Measurements from ENCODE around the gene MRGPRE.

Gene MRGPRE

DNA sequence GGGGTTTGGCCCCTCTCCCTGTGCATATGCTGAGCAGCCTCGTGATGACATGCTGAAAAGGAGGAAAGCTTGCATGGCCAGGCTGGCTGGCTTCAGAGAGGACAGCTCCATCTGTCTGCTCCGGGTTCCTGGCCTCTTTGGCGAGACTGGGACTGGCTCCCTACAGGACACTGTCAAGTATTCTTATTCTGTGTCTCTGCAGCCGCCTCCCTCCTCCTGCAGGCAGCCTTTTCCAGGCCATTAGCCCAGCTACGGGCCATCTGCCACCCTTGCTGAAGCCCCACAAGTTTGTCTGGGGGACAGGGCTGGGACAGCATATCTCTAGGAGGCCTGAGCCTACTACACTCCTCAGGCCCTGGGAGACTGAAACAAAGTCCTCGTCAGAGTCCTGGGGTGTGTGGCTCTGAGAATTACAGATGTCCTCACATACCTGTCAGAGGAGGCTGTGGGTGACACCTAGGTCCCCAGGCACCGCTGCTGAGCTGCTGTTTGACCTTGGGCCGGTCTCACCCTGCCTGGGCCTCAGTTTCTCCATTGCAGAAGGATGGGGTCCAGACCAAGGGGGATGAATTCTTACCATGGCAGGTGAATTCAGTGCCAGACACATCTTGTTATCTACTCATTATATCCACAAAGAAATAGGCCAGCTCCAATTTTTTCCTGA lies 24.6 kb downstream of the MRGPRE start:
- H3K4me1 ChIP-seq (ENCODE audit: insufficient read depth, low read length), result no peaks in the 10 kb centered on the region
- no peak overlapping the region for H3K9ac ChIP-seq (ENCODE audit: low read depth, low read length)
- no peaks in the 10 kb centered on the region; the same call in 1 of the 2 replicates for H3K9me3 ChIP-seq (ENCODE audit: control insufficient read depth, insufficient read depth, low read length)
- no peaks in the 10 kb centered on the region for H3K36me3 ChIP-seq (ENCODE audit: insufficient read depth, low read length)

DNA sequence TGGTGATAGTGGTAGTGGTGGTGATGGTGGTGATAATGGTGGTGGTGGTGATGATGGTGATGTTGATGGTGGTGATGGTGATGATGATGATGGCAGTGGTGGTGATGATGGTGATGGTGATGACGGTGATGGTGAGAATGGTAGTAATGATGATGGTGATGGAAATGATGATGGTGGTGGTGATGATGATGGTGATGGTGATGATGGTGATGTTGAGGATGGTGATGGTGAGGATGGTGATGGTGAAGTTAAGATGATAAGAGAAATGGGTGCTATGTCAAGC lies 25.4 kb downstream of the MRGPRE start:
- no peak overlapping the region for H3K9ac ChIP-seq (ENCODE audit: low read depth, low read length)
- H3K4me1 ChIP-seq (ENCODE audit: insufficient read depth, low read length), result no peaks in the 10 kb centered on the region
- H3K36me3 ChIP-seq (ENCODE audit: insufficient read depth, low read length), result no peaks in the 10 kb centered on the region
- no peaks in the 10 kb centered on the region; the same call in 1 of the 2 replicates for H3K9me3 ChIP-seq (ENCODE audit: control insufficient read depth, insufficient read depth, low read length)

- no peaks in the 10 kb centered on the region; the same call in 1 of the 2 replicates for H3K9me3 ChIP-seq (ENCODE audit: control insufficient read depth, insufficient read depth, low read length)
- no peaks in the 10 kb centered on the region for H3K4me1 ChIP-seq (ENCODE audit: insufficient read depth, low read length)
- H3K9ac ChIP-seq (ENCODE audit: low read depth, low read length), result no peak overlapping the region
- no peaks in the 10 kb centered on the region for H3K36me3 ChIP-seq (ENCODE audit: insufficient read depth, low read length)
Measured at GRCh38 chr11:3206156-3206921, 25.9 kb downstream of the MRGPRE start.

- no peaks in the 10 kb centered on the region for H3K4me1 ChIP-seq (ENCODE audit: insufficient read depth, low read length)
- H3K9ac ChIP-seq (ENCODE audit: low read depth, low read length), result no peak overlapping the region
- no peaks in the 10 kb centered on the region for H3K36me3 ChIP-seq (ENCODE audit: insufficient read depth, low read length)
- no peaks in the 10 kb centered on the region for H3K9me3 ChIP-seq (ENCODE audit: control insufficient read depth, insufficient read depth, low read length)
Measured at GRCh38 chr11:3205261-3206155, 26.7 kb downstream of the MRGPRE start.

- no peaks in the 10 kb centered on the region for H3K4me1 ChIP-seq (ENCODE audit: insufficient read depth, low read length)
- H3K9ac ChIP-seq (ENCODE audit: low read depth, low read length), result no peak overlapping the region
- H3K36me3 ChIP-seq (ENCODE audit: insufficient read depth, low read length), result no peaks in the 10 kb centered on the region
- no peaks in the 10 kb centered on the region for H3K9me3 ChIP-seq (ENCODE audit: control insufficient read depth, insufficient read depth, low read length)
Measured at GRCh38 chr11:3204141-3205015, 27.8 kb downstream of the MRGPRE start.

- Histone ChIP-seq H3K4me1 (ENCODE audit: insufficient read depth, low read length) (no peaks in the 10 kb centered on the region), H3K36me3 (ENCODE audit: insufficient read depth, low read length) (no peaks in the 10 kb centered on the region), H3K9me3 (ENCODE audit: control insufficient read depth, insufficient read depth, low read length) (no peaks in the 10 kb centered on the region), H3K9ac (ENCODE audit: low read depth, low read length) (peak overlapping the region; percentile 47; the same call in 1 of the 2 replicates)
Measured at GRCh38 chr11:3203221-3204043, 28.8 kb downstream of the MRGPRE start.

- Histone ChIP-seq H3K9me3 (ENCODE audit: control insufficient read depth, insufficient read depth, low read length) (no peaks in the 10 kb centered on the region), H3K4me1 (ENCODE audit: insufficient read depth, low read length) (no peaks in the 10 kb centered on the region), H3K36me3 (ENCODE audit: insufficient read depth, low read length) (no peaks in the 10 kb centered on the region), H3K9ac (ENCODE audit: low read depth, low read length) (peak overlapping the region; percentile 47; the same call in 1 of the 2 replicates)
Measured at GRCh38 chr11:3202759-3203158, 29.5 kb downstream of the MRGPRE start.

DNA sequence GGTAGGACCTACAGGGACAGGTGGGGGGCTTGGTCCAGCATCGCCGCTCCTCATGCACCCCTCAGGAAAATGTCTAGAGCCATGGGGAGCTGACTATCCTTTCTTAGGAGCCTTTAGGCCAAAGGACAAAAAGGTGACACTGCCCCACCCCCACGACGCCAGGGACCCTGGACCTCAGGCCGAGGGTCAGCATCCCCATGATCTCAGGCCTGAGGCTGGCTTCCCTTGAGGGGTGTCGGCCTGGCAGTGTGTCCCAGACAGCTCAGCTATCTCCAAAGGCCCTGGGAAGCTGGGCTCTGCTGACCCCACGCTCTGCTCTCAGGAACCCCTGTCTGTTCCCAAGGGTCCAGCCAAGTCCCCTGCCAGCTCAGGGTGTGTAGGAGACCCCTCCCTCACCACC lies 29.9 kb downstream of the MRGPRE start:
- Histone ChIP-seq H3K4me1 (ENCODE audit: insufficient read depth, low read length) (no peaks in the 10 kb centered on the region), H3K9ac (ENCODE audit: low read depth, low read length) (no peak overlapping the region), H3K36me3 (ENCODE audit: insufficient read depth, low read length) (no peaks in the 10 kb centered on the region), H3K9me3 (ENCODE audit: control insufficient read depth, insufficient read depth, low read length) (no peaks in the 10 kb centered on the region)

- H3K9me3 ChIP-seq (ENCODE audit: control insufficient read depth, insufficient read depth, low read length), result no peaks in the 10 kb centered on the region
- H3K36me3 ChIP-seq (ENCODE audit: insufficient read depth, low read length), result no peaks in the 10 kb centered on the region
- no peaks in the 10 kb centered on the region for H3K4me1 ChIP-seq (ENCODE audit: insufficient read depth, low read length)
- no peak overlapping the region for H3K9ac ChIP-seq (ENCODE audit: low read depth, low read length)
Measured at GRCh38 chr11:3201677-3202181, 30.5 kb downstream of the MRGPRE start.

- Histone ChIP-seq H3K9ac (ENCODE audit: low read depth, low read length) (no peak overlapping the region), H3K4me1 (ENCODE audit: insufficient read depth, low read length) (no peaks in the 10 kb centered on the region), H3K9me3 (ENCODE audit: control insufficient read depth, insufficient read depth, low read length) (no peaks in the 10 kb centered on the region), H3K36me3 (ENCODE audit: insufficient read depth, low read length) (no peaks in the 10 kb centered on the region)
Measured at GRCh38 chr11:3201112-3201581, 31.1 kb downstream of the MRGPRE start.

GRCh38 chr11:3200388-3201111 lies 31.7 kb downstream of the MRGPRE start:
- no peaks in the 10 kb centered on the region for H3K9me3 ChIP-seq (ENCODE audit: control insufficient read depth, insufficient read depth, low read length)
- H3K9ac ChIP-seq (ENCODE audit: low read depth, low read length), result no peak overlapping the region
- no peaks in the 10 kb centered on the region for H3K4me1 ChIP-seq (ENCODE audit: insufficient read depth, low read length)
- no peaks in the 10 kb centered on the region for H3K36me3 ChIP-seq (ENCODE audit: insufficient read depth, low read length)

DNA sequence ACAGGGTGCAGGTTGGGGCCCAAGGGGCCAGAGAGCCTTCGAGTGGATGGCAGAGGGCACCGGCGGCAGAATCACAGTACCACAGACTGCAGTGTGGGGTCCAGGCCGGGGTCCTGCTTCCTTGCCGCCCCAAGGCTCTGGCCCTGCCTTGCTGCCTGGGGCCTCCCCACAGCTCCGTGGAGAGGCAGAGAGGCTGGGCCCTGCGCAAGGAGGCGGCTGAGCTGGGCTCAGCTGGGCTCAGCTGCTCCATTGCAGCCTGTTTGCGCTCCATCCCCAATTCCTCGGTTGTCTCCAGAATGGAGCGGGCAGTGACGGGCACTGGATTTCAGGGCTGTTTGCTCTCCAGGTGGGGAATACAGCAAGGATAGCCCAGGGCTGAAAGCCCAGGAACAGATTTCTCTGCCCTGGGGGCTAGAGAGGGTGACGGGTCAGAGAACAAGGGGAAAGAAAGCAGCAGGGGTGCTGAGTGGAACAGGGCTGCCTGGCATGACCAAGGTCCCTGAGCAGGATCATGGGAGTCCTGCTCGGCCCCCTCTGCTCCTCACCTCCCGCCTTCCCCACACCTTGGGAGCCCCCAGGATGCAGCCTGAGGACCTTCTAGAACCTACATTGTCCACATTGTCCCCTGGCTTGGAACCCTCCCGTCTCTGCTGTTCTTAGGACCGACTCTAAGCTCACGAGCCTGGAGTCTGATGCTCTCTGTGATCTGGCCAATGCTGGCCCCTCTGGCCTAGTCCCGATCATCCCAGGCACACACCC lies 32.5 kb downstream of the MRGPRE start:
- H3K9ac ChIP-seq (ENCODE audit: low read depth, low read length), result no peak overlapping the region
- no peaks in the 10 kb centered on the region for H3K4me1 ChIP-seq (ENCODE audit: insufficient read depth, low read length)
- no peaks in the 10 kb centered on the region for H3K9me3 ChIP-seq (ENCODE audit: control insufficient read depth, insufficient read depth, low read length)
- no peaks in the 10 kb centered on the region for H3K36me3 ChIP-seq (ENCODE audit: insufficient read depth, low read length)
